Neural cell (in vitro differentiated cells): ENCODE data around the gene ROCK2. TPM values are rescaled to one million over a fixed set of nuclear protein-coding genes. Genes with fewer than 3 reads are reported as not detected.

Experiments used
- H2AFZ ChIP-seq: fragments of 200-600, 300-800 bp; sonication (generic), shearing (Covaris generic); 2 replicates; pipeline ENCODE4 v1.6.0; 2014; ENCODE audit warnings: low read depth, mild to moderate bottlenecking, antibody characterized with exemption, low read length, moderate library complexity
- H3F3A ChIP-seq: fragments of 200-600 bp; shearing (Covaris generic); 2 replicates; pipeline ENCODE4 v1.6.1; 2016; ENCODE audit warnings: mild to moderate bottlenecking, moderate library complexity, mixed read lengths, antibody characterized with exemption, low read length; ENCODE audit not compliant: insufficient read depth, poor library complexity, severe bottlenecking
- H3K27ac ChIP-seq: fragments of 200-600, 300-800 bp; sonication (generic), shearing (Covaris generic); 2 replicates; pipeline ENCODE4 v1.5.1; 2014; ENCODE audit warnings: mild to moderate bottlenecking, low read length, moderate library complexity
- H3K27me3 ChIP-seq: fragments of 300-800, 200-600 bp; sonication (generic), shearing (Covaris generic); 2 replicates; pipeline ENCODE4 v1.6.0; 2014; ENCODE audit warnings: mild to moderate bottlenecking, low read depth, low read length, moderate library complexity; ENCODE audit not compliant: insufficient read depth
- H3K36me3 ChIP-seq: fragments of 300-800, 200-600 bp; sonication (generic), shearing (Covaris generic); 2 replicates; pipeline ENCODE4 v1.5.1; 2014; ENCODE audit warnings: mild to moderate bottlenecking, antibody characterized with exemption, low read length, moderate library complexity; ENCODE audit not compliant: insufficient read depth
- H3K4me2 ChIP-seq: fragments of 300-800, 200-600 bp; sonication (generic), shearing (Covaris generic); 2 replicates; pipeline ENCODE4 v1.6.0; 2014; ENCODE audit warnings: mild to moderate bottlenecking, low read length
- H3K4me3 ChIP-seq: fragments of 300-800, 200-600 bp; sonication (generic), shearing (Covaris generic); 2 replicates; pipeline ENCODE4 v1.5.1; 2014; ENCODE audit warnings: mild to moderate bottlenecking, low read length, moderate library complexity
- H3K79me2 ChIP-seq: fragments of 200-600 bp; shearing (Covaris generic); replicated peaks from 2 replicates; pipeline ENCODE4 v1.6.0; 2014; ENCODE audit warnings: mild to moderate bottlenecking, low read length, moderate library complexity; ENCODE audit not compliant: insufficient read depth
- H3K9ac ChIP-seq: fragments of 300-800, 200-600 bp; sonication (generic), shearing (Covaris generic); 2 replicates; pipeline ENCODE4 v1.6.1; 2016; ENCODE audit warnings: mild to moderate bottlenecking, low read length, mixed read lengths
- H3K9me2 ChIP-seq: fragments of 200-600 bp; shearing (Covaris generic); 2 replicates; pipeline ENCODE4 v1.6.1; 2016; ENCODE audit warnings: mild to moderate bottlenecking, low read length, mixed read lengths; ENCODE audit not compliant: insufficient read depth
- H3K9me3 ChIP-seq: fragments of 200-600, 300-800 bp; sonication (generic), shearing (Covaris generic); 2 replicates; pipeline ENCODE4 v1.6.1; 2016; ENCODE audit warnings: mild to moderate bottlenecking, mixed run types, low read length, moderate library complexity, mixed read lengths
- H4K20me1 ChIP-seq: fragments of 200-600 bp; shearing (Covaris generic); 2 replicates; pipeline ENCODE4 v1.6.1; 2016; ENCODE audit warnings: mild to moderate bottlenecking, mixed run types; ENCODE audit not compliant: insufficient read depth
- CTCF ChIP-seq: fragments of 450-650 bp; IDR thresholded peaks from 2 replicates; pipeline ENCODE4 v1.5.1; 2014; ENCODE audit warnings: antibody characterized with exemption, mild to moderate bottlenecking, moderate library complexity; ENCODE audit not compliant: poor library complexity, severe bottlenecking
- EP300 ChIP-seq: fragments of 450-650 bp; conservative IDR thresholded peaks from 2 replicates; pipeline ENCODE4 v1.6.1; 2014; ENCODE audit warnings: antibody characterized with exemption, mild to moderate bottlenecking, moderate library complexity; ENCODE audit not compliant: poor library complexity, severe bottlenecking
- EZH2 ChIP-seq: fragments of 200-600, 300-800 bp; shearing (Covaris generic), sonication (generic); IDR thresholded peaks from 2 replicates; pipeline ENCODE4 v1.6.1; 2014; ENCODE audit warnings: antibody characterized with exemption, low read length, borderline replicate concordance, mild to moderate bottlenecking; ENCODE audit not compliant: insufficient read depth, poor library complexity, severe bottlenecking
- MXI1 ChIP-seq: fragments of 450-650 bp; conservative IDR thresholded peaks from 2 replicates; pipeline ENCODE4 v1.6.1; 2014; ENCODE audit warnings: antibody characterized with exemption, mild to moderate bottlenecking; ENCODE audit not compliant: poor library complexity, severe bottlenecking
- POLR2AphosphoS5 ChIP-seq: IDR thresholded peaks from 2 replicates; pipeline ENCODE4 v1.6.1; 2012
- RAD21 ChIP-seq: fragments of 450-650 bp; conservative IDR thresholded peaks from 2 replicates; pipeline ENCODE4 v1.6.1; 2014; ENCODE audit warnings: antibody characterized with exemption, mild to moderate bottlenecking, moderate library complexity
- REST ChIP-seq: IDR thresholded peaks from 2 replicates; pipeline ENCODE4 v1.6.1; 2012; ENCODE audit warnings: borderline replicate concordance
- SMC3 ChIP-seq: fragments of 450-650 bp; conservative IDR thresholded peaks from 2 replicates; pipeline ENCODE4 v1.6.1; 2014; ENCODE audit warnings: antibody characterized with exemption, mild to moderate bottlenecking, moderate library complexity; ENCODE audit not compliant: poor library complexity
- TAF1 ChIP-seq: IDR thresholded peaks from 2 replicates; pipeline ENCODE4 v1.6.1; 2012; ENCODE audit warnings: low read depth
- polyA plus RNA-seq: library from polyadenylated mRNA; depleted of rRNA; stranded (reverse); fragments of >200 nt; gene quantifications from 2 replicates; pipeline ENCODE4 v1.2.3, GENCODE V29; 2014

Gene ROCK2
- polyA plus RNA-seq, 1 donor from 2014 or later: 25.7 TPM

- no peaks in the 10 kb centered on the region for H4K20me1 ChIP-seq
- no peaks in the 10 kb centered on the region for H3K36me3 ChIP-seq
- H3K9me3 ChIP-seq: no peaks in the 10 kb centered on the region
Measured at GRCh38 chr2:11142330-11142729, 202.1 kb downstream of the ROCK2 start.

GRCh38 chr2:11141319-11141718 is 203.1 kb downstream of the ROCK2 start:
- TF ChIP-seq RAD21: no peak
- no peak overlapping the region for H3K4me2 ChIP-seq
- no peak overlapping the region for H3K9ac ChIP-seq
- H3K9me2 ChIP-seq: no peaks in the 10 kb centered on the region
- H3K79me2 ChIP-seq: no peaks in the 10 kb centered on the region
- no peak overlapping the region for H2AFZ ChIP-seq
- no peak overlapping the region for H3K4me3 ChIP-seq
- H3K27ac ChIP-seq: no peak overlapping the region
- H3K27me3 ChIP-seq: no peaks in the 10 kb centered on the region
- H3F3A ChIP-seq: no peaks in the 10 kb centered on the region
- no peaks in the 10 kb centered on the region for H3K36me3 ChIP-seq
- H4K20me1 ChIP-seq: no peaks in the 10 kb centered on the region
- no peaks in the 10 kb centered on the region for H3K9me3 ChIP-seq

More at GRCh38 chr2:11142330-11142729, 202.1 kb downstream of the ROCK2 start:
- H3K4me2 ChIP-seq: no peak overlapping the region
- H3K27ac ChIP-seq: no peak overlapping the region
- no peaks in the 10 kb centered on the region for H3K79me2 ChIP-seq
- no peak overlapping the region for H3K4me3 ChIP-seq
- H3F3A ChIP-seq: no peaks in the 10 kb centered on the region
- no peak overlapping the region for H2AFZ ChIP-seq
- H3K9me2 ChIP-seq: no peaks in the 10 kb centered on the region
- H3K9ac ChIP-seq: no peak overlapping the region
- H3K27me3 ChIP-seq: no peaks in the 10 kb centered on the region
- TF ChIP-seq RAD21 (no peak), EZH2 (no peak), EP300 (no peak), TAF1 (no peak), CTCF (no peak), POLR2AphosphoS5 (no peak), REST (no peak), SMC3 (no peak), MXI1 (no peak)

- no peaks in the 10 kb centered on the region for H3K9me2 ChIP-seq
- H3K79me2 ChIP-seq: no peaks in the 10 kb centered on the region
- H3K36me3 ChIP-seq: no peaks in the 10 kb centered on the region
- TF ChIP-seq SMC3 (no peak), EP300 (no peak), REST (no peak), MXI1 (no peak), EZH2 (no peak), TAF1 (no peak), CTCF (no peak), POLR2AphosphoS5 (no peak), RAD21 (no peak)
- H3K4me3 ChIP-seq: no peak overlapping the region
- no peak overlapping the region for H3K9ac ChIP-seq
- H3K9me3 ChIP-seq: no peaks in the 10 kb centered on the region
- no peak overlapping the region for H3K27ac ChIP-seq
- no peak overlapping the region for H2AFZ ChIP-seq
- H3K27me3 ChIP-seq: no peaks in the 10 kb centered on the region
- no peaks in the 10 kb centered on the region for H3F3A ChIP-seq
- no peaks in the 10 kb centered on the region for H4K20me1 ChIP-seq
- H3K4me2 ChIP-seq: no peak overlapping the region
Measured at GRCh38 chr2:11140492-11140891, 203.9 kb downstream of the ROCK2 start.
